ENCODE measurements around the gene LRP1-AS. TPM values are rescaled to one million over a fixed set of nuclear protein-coding genes. Genes with fewer than 3 reads are reported as not detected.

Gene LRP1-AS
- total RNA-seq, 3 donors from 2014 or later = not detected

DNA sequence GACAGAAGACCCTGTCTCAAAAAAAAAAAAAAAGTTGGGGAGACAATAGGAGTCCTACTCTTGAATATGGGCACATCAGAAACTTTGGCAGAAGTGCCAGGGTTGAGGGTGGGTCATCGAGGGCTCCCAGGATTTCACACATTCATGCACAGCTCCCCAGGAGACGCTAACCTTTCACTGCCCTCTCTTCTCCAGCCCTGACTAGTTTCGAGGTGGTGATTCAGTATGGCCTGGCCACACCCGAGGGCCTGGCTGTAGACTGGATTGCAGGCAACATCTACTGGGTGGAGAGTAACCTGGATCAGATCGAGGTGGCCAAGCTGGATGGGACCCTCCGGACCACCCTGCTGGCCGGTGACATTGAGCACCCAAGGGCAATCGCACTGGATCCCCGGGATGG lies 29.4 kb upstream of the LRP1-AS start:
- Histone ChIP-seq H3K36me3 (no peaks in the 10 kb centered on the region), H3K27me3 (no peaks in the 10 kb centered on the region), H3K27ac (peak overlapping the region in 1 of 2 donors; percentile 38), H3K4me3 (no peak overlapping the region), H3K9me3 (no peaks in the 10 kb centered on the region), H3K4me1 (no peaks in the 10 kb centered on the region)
- intact Hi-C loops (cut with DNase I; ENCODE audit: low total_unique reads) = loop anchor here (5.0 kb wide), 1 partner anchor 105 kb away; no protein-coding TSS in a partner anchor
- DNase-seq (ENCODE audit: low spot score in 2 of 2) = no peak
- TF ChIP-seq, protein P1, sequence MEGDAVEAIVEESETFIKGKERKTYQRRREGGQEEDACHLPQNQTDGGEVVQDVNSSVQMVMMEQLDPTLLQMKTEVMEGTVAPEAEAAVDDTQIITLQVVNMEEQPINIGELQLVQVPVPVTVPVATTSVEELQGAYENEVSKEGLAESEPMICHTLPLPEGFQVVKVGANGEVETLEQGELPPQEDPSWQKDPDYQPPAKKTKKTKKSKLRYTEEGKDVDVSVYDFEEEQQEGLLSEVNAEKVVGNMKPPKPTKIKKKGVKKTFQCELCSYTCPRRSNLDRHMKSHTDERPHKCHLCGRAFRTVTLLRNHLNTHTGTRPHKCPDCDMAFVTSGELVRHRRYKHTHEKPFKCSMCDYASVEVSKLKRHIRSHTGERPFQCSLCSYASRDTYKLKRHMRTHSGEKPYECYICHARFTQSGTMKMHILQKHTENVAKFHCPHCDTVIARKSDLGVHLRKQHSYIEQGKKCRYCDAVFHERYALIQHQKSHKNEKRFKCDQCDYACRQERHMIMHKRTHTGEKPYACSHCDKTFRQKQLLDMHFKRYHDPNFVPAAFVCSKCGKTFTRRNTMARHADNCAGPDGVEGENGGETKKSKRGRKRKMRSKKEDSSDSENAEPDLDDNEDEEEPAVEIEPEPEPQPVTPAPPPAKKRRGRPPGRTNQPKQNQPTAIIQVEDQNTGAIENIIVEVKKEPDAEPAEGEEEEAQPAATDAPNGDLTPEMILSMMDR (IDR thresholded peaks at IDR 0.05) = no peak
- no peak for TF ChIP-seq POLR2AphosphoS5 (IDR thresholded peaks at IDR 0.05)
- TF ChIP-seq POLR2A (IDR thresholded peaks at IDR 0.05) = no peak

DNA sequence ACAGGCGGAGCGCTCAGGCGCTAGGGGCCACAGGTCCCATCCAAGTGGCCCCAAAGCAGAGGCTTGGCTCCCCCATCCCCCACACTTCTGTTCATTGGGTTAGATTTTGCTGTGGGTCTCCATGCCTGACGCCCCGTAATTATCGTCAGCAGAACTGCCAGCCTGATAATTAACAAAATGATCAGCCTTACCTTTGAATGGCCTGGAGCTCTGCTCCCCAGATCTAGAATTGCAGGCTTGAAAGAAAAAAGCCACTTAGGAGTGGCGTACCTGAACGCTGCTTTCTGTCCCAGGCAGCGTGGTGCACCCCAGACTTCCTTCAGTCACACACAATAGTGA lies 28.7 kb upstream of the LRP1-AS start:
- Histone ChIP-seq H3K27me3 (no peaks in the 10 kb centered on the region), H3K4me1 (no peaks in the 10 kb centered on the region), H3K36me3 (no peaks in the 10 kb centered on the region), H3K9me3 (no peaks in the 10 kb centered on the region), H3K4me3 (peak overlapping the region in 2 of 3 donors; percentile 22 to 50), H3K27ac (peak overlapping the region; percentile 56 to 74)
- intact Hi-C loops (cut with DNase I; ENCODE audit: low total_unique reads) = loop anchor here (5.0 kb wide), 1 partner anchor 104 kb away; no protein-coding TSS in a partner anchor
- TF ChIP-seq POLR2AphosphoS5 (IDR thresholded peaks at IDR 0.05) (no peak), POLR2A (IDR thresholded peaks at IDR 0.05) (no peak)
- TF ChIP-seq, protein P1 (IDR thresholded peaks at IDR 0.05) = no peak
- no peak for DNase-seq (ENCODE audit: low spot score in 2 of 2)

DNA sequence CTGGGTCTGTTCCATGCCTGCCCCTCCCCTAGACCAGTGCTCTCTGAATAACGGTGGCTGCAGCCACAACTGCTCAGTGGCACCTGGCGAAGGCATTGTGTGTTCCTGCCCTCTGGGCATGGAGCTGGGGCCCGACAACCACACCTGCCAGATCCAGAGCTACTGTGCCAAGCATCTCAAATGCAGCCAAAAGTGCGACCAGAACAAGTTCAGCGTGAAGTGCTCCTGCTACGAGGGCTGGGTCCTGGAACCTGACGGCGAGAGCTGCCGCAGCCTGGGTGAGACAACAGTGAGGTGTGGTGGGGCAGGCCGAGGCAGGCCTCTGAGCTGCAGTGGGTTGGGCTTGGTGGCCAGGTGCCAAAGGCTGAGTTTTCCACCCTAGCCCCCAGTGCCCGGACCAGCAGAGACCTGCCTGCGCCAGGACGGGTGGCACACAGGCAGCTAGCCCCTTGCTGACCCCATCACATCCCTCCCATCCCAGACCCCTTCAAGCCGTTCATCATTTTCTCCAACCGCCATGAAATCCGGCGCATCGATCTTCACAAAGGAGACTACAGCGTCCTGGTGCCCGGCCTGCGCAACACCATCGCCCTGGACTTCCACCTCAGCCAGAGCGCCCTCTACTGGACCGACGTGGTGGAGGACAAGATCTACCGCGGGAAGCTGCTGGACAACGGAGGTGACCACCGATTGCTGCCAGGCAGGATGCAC lies 28.2 kb upstream of the LRP1-AS start:
- DNase-seq (ENCODE audit: low spot score in 2 of 2) = peak; percentile 86 to 88
- intact Hi-C loops (cut with DNase I; ENCODE audit: low total_unique reads) = loop anchor here (1.0 to 5.0 kb wide), 2 partner anchors 47 to 103 kb away; partner anchors contain the start of gene LRP1
- no peak for TF ChIP-seq POLR2A (IDR thresholded peaks at IDR 0.05)
- TF ChIP-seq, protein P1 (IDR thresholded peaks at IDR 0.05) = peak; percentile 77 to 87 (median 80)
- TF ChIP-seq POLR2AphosphoS5 (IDR thresholded peaks at IDR 0.05) = peak; percentile 27 to 54 (median 54)
- H3K4me1 ChIP-seq = no peaks in the 10 kb centered on the region
- H3K27me3 ChIP-seq = no peaks in the 10 kb centered on the region
- H3K27ac ChIP-seq = peak overlapping the region; percentile 56 to 74
- H3K36me3 ChIP-seq = no peaks in the 10 kb centered on the region
- H3K9me3 ChIP-seq = no peaks in the 10 kb centered on the region
- peak overlapping the region in 2 of 3 donors; percentile 22 to 50 for H3K4me3 ChIP-seq

DNA sequence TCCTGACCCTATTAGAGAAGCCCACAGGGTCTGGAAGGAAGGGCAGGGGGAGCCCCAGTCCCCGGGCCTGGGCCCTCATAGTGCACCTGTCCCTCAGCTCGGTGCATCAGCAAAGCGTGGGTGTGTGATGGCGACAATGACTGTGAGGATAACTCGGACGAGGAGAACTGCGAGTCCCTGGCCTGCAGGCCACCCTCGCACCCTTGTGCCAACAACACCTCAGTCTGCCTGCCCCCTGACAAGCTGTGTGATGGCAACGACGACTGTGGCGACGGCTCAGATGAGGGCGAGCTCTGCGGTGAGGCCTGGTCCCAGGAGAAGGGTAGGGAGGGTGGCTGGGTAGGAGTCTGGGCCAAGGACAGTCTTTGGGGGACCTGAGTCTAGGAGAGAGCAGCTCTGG lies 26.3 kb upstream of the LRP1-AS start:
- intact Hi-C loops (cut with DNase I; ENCODE audit: low total_unique reads) = no loop called here
- no peaks in the 10 kb centered on the region for H3K36me3 ChIP-seq

DNA sequence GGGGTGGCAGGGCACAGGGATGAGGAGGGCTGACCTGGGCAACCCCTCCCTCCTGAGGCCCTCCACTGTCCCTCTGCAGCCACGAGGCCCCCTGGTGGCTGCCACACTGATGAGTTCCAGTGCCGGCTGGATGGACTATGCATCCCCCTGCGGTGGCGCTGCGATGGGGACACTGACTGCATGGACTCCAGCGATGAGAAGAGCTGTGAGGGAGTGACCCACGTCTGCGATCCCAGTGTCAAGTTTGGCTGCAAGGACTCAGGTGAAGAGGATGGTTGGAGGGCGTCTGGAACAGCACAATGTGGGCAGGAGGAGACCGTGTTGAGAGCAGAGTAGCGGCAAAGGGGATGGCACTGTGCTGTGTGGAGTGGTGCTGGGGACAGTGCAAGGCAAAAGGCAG lies 25.7 kb upstream of the LRP1-AS start:
- intact Hi-C loops (cut with DNase I; ENCODE audit: low total_unique reads) = no loop called here
- no peaks in the 10 kb centered on the region for H3K4me1 ChIP-seq
- H3K9me3 ChIP-seq = no peaks in the 10 kb centered on the region
- no peaks in the 10 kb centered on the region for H3K27me3 ChIP-seq
- no peak overlapping the region for H3K4me3 ChIP-seq
- DNase-seq (ENCODE audit: low spot score in 2 of 2) = no peak
- peak overlapping the region in 1 of 2 donors; percentile 38 for H3K27ac ChIP-seq
- TF ChIP-seq POLR2A (IDR thresholded peaks at IDR 0.05) (no peak), POLR2AphosphoS5 (IDR thresholded peaks at IDR 0.05) (no peak)
- TF ChIP-seq, protein P1 (IDR thresholded peaks at IDR 0.05) = peak in 2 of 3 donors; percentile 23 to 30
- no peaks in the 10 kb centered on the region for H3K36me3 ChIP-seq

More for the DNA sequence above, 26.3 kb upstream of the LRP1-AS start:
- Histone ChIP-seq H3K9me3 (no peaks in the 10 kb centered on the region), H3K27ac (peak overlapping the region in 1 of 2 donors; percentile 74), H3K4me3 (no peak overlapping the region), H3K27me3 (no peaks in the 10 kb centered on the region), H3K4me1 (no peaks in the 10 kb centered on the region)
- DNase-seq (ENCODE audit: low spot score in 2 of 2) = no peak
- TF ChIP-seq, protein P1 (IDR thresholded peaks at IDR 0.05) = no peak
- TF ChIP-seq POLR2A (IDR thresholded peaks at IDR 0.05) = no peak
- no peak for TF ChIP-seq POLR2AphosphoS5 (IDR thresholded peaks at IDR 0.05)
